Measurements from ENCODE around the gene CCRL2. TPM values are rescaled to one million over a fixed set of nuclear protein-coding genes. Genes with fewer than 3 reads are reported as not detected.

CCRL2 gene
- total and polyA plus RNA-seq, 9 of the 15 experiments (the other 6 are each of a cell fraction or from before 2014, with no cell fraction given): 3.4 to 5.7 (median 4.0) TPM

DNA sequence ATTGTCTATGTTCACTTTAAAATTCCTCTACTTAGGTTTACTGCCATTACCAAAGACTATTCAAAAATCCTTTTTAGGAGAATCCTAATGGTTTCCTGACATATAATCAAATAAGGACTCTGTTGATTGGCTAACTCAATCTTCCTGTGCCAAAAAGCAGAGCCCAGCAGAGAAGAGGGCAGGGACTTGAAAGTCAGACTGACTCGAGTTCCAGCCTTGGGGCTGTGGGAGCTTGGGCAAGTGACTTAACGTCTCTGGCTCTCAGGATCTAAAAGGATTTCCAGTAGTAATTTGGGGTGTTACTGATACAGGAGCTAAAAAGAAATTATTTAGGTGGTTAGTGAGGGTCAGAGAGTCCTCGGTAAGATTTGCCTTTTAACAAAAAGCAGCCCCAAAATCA lies 25.4 kb upstream of the CCRL2 start:
- Histone ChIP-seq H3K4me3 (no peak overlapping the region), H4K20me1 (replicated peaks; ENCODE audit: control insufficient read depth, insufficient read depth, low read length) (no peaks in the 10 kb centered on the region), H3K9me1 (ENCODE audit: control insufficient read depth, insufficient read depth, low read length) (no peaks in the 10 kb centered on the region), H3K36me3 (ENCODE audit: control insufficient read depth, insufficient read depth, low read length) (no peaks in the 10 kb centered on the region), H3K27ac (ENCODE audit: extremely low read depth, low read depth, low read length) (no peak overlapping the region), H3K4me2 (ENCODE audit: insufficient read depth, low read length) (no peak overlapping the region), H3K79me2 (ENCODE audit: control insufficient read depth, insufficient read depth, low read length) (no peaks in the 10 kb centered on the region), H3K4me1 (replicated peaks in 1 of 2; ENCODE audit: control insufficient read depth in 2 of 2, insufficient read depth in 2 of 2, low read length in 2 of 2) (peaks cover 0 to 10% of the 10 kb centered on the region in 2 experiments; a peak in 2 of 5 replicates), H3K9ac (ENCODE audit: insufficient read depth in 1 of 2, low read depth in 2 of 2, low read length in 2 of 2) (no peak overlapping the region), H3K27me3 (ENCODE audit: control insufficient read depth in 2 of 2, insufficient read depth in 2 of 2, low read length in 2 of 2) (peaks cover 4 to 6% of the 10 kb centered on the region in 2 experiments; a peak in 3 of 5 replicates), H2AFZ (ENCODE audit: low read depth, low read length) (no peak overlapping the region), H3K9me3 (replicated peaks; ENCODE audit: control insufficient read depth, insufficient read depth, low read depth, low read length) (no peaks in the 10 kb centered on the region)
- FAIRE-seq (no peak), DNase-seq (ENCODE audit: extremely low read depth in 1 of 4, low spot score in 3 of 4) (no peak), ATAC-seq (no peak)
- in situ Hi-C loops (cut with MboI) (no loop called here), intact Hi-C loops (cut with micrococcal nuclease) (no loop called here)
- WGBS (ENCODE audit: insufficient coverage, low coverage, missing lambda C conversion rate): 4% methylated on average over 3 of the region's 3 CpGs
- ChIA-PET CTCF (ENCODE audit: low intra/inter-chr PET ratio) (no interaction called here), POLR2A (interaction anchor here (0.6 to 1.5 kb wide), 3 partner anchors 9 to 18 kb away, joined by 3 to 4 read pairs (median 3); no protein-coding TSS in a partner anchor)
- BruUV-seq (replicated peaks): no TSS peak
- TF ChIP-seq ZNF76 (CRISPR knock-in tag; IDR thresholded peaks at IDR 0.05; ENCODE audit: borderline replicate concordance): no peak
- TF ChIP-seq ZFP36 (IDR thresholded peaks at IDR 0.05; ENCODE audit: low read depth, low read length, partially characterized antibody): peak; percentile 52
- 0 out of 2 replicates have a peak, but pooled peaks have one; percentile 27 for TF ChIP-seq ADNP (tag; IDR thresholded peaks at IDR 0.05)
- TF ChIP-seq MEIS2 (IDR thresholded peaks at IDR 0.05; ENCODE audit: partially characterized antibody): no peak
- no peak for TF ChIP-seq HNRNPK (IDR thresholded peaks at IDR 0.05; ENCODE audit: low read depth, low read length, poor library complexity, severe bottlenecking)
- TF ChIP-seq CBX5 (IDR thresholded peaks at IDR 0.05; ENCODE audit: borderline replicate concordance, low read depth): no peak
- peak; percentile 21 for TF ChIP-seq RBM25 (IDR thresholded peaks at IDR 0.05; ENCODE audit: low read depth, low read length, severe bottlenecking)
- TF ChIP-seq, protein P1, sequence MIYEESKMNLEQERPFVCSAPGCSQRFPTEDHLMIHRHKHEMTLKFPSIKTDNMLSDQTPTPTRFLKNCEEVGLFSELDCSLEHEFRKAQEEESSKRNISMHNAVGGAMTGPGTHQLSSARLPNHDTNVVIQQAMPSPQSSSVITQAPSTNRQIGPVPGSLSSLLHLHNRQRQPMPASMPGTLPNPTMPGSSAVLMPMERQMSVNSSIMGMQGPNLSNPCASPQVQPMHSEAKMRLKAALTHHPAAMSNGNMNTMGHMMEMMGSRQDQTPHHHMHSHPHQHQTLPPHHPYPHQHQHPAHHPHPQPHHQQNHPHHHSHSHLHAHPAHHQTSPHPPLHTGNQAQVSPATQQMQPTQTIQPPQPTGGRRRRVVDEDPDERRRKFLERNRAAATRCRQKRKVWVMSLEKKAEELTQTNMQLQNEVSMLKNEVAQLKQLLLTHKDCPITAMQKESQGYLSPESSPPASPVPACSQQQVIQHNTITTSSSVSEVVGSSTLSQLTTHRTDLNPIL (CRISPR knock-in tag; IDR thresholded peaks at IDR 0.05): no peak
- no peak for TF ChIP-seq NFRKB (IDR thresholded peaks at IDR 0.05; ENCODE audit: low read depth)
- no peak for TF ChIP-seq MTA1 (IDR thresholded peaks at IDR 0.05; ENCODE audit: borderline replicate concordance)
- TF ChIP-seq, protein P2, sequence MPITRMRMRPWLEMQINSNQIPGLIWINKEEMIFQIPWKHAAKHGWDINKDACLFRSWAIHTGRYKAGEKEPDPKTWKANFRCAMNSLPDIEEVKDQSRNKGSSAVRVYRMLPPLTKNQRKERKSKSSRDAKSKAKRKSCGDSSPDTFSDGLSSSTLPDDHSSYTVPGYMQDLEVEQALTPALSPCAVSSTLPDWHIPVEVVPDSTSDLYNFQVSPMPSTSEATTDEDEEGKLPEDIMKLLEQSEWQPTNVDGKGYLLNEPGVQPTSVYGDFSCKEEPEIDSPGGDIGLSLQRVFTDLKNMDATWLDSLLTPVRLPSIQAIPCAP (CRISPR knock-in tag; IDR thresholded peaks at IDR 0.05; ENCODE audit: borderline replicate concordance): no peak
- no peak for TF ChIP-seq XRCC3 (IDR thresholded peaks at IDR 0.05)
- TF ChIP-seq, protein P3, sequence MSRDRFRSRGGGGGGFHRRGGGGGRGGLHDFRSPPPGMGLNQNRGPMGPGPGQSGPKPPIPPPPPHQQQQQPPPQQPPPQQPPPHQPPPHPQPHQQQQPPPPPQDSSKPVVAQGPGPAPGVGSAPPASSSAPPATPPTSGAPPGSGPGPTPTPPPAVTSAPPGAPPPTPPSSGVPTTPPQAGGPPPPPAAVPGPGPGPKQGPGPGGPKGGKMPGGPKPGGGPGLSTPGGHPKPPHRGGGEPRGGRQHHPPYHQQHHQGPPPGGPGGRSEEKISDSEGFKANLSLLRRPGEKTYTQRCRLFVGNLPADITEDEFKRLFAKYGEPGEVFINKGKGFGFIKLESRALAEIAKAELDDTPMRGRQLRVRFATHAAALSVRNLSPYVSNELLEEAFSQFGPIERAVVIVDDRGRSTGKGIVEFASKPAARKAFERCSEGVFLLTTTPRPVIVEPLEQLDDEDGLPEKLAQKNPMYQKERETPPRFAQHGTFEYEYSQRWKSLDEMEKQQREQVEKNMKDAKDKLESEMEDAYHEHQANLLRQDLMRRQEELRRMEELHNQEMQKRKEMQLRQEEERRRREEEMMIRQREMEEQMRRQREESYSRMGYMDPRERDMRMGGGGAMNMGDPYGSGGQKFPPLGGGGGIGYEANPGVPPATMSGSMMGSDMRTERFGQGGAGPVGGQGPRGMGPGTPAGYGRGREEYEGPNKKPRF (IDR thresholded peaks at IDR 0.05; ENCODE audit: low read depth, low read length): no peak
- no peak for TF ChIP-seq ZKSCAN8 (CRISPR knock-in tag; IDR thresholded peaks at IDR 0.05)
